ENCODE measurements around the gene CGNL1.

CGNL1 gene, protein sequence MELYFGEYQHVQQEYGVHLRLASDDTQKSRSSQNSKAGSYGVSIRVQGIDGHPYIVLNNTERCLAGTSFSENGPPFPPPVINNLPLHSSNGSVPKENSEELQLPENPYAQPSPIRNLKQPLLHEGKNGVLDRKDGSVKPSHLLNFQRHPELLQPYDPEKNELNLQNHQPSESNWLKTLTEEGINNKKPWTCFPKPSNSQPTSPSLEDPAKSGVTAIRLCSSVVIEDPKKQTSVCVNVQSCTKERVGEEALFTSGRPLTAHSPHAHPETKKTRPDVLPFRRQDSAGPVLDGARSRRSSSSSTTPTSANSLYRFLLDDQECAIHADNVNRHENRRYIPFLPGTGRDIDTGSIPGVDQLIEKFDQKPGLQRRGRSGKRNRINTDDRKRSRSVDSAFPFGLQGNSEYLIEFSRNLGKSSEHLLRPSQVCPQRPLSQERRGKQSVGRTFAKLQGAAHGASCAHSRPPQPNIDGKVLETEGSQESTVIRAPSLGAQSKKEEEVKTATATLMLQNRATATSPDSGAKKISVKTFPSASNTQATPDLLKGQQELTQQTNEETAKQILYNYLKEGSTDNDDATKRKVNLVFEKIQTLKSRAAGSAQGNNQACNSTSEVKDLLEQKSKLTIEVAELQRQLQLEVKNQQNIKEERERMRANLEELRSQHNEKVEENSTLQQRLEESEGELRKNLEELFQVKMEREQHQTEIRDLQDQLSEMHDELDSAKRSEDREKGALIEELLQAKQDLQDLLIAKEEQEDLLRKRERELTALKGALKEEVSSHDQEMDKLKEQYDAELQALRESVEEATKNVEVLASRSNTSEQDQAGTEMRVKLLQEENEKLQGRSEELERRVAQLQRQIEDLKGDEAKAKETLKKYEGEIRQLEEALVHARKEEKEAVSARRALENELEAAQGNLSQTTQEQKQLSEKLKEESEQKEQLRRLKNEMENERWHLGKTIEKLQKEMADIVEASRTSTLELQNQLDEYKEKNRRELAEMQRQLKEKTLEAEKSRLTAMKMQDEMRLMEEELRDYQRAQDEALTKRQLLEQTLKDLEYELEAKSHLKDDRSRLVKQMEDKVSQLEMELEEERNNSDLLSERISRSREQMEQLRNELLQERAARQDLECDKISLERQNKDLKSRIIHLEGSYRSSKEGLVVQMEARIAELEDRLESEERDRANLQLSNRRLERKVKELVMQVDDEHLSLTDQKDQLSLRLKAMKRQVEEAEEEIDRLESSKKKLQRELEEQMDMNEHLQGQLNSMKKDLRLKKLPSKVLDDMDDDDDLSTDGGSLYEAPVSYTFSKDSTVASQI

DNA sequence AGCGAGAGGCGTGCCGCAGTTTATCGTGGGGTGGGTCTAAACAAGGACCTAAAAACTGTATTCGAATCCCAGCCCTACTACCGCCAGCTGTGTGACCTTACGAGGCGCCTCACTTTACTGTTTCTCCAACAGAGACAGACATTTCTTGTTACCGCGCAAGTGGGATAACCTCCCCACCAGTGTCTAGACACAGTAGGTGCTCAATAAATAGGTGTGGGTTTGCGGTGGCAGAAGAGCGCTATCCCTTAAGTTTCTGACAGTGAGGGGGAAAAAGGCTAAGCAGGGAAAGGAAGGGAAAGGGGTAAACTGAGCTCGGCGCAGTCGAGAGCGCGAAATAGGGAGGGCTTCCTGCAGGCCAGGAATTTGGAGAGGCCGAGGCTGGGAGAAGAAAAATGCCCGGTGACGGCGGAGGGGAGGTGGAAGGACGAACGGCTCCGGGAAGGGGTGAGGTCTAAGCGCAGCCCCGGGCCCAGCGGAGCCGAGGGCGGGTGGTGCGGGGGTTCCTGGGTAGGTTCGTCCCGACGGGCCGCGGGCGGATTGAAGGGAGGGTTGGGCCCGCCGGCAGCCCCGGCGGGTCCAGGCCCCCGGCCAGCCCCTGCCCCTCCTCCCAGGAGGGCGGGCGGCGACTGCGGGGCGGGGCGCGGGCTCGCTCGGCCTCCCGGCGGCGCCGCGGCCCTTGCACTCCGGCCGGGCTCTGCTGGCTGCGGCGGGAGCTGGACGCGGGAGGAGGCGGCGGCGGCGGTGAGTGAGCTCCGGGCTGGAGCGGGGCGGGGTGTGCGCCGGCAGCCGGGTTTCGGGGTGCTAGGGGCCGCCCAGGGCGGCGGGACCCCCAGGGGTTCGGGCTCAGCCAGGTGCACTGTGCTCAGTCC is at the start of gene CGNL1:
TSS of gene CGNL1 (plus strand) at position 679 of the 869 bp plus-strand sequence. CDS start 61,495 bp downstream, outside the sequence.
- DNase-seq (ENCODE audit: low read depth) = no peak

DNA sequence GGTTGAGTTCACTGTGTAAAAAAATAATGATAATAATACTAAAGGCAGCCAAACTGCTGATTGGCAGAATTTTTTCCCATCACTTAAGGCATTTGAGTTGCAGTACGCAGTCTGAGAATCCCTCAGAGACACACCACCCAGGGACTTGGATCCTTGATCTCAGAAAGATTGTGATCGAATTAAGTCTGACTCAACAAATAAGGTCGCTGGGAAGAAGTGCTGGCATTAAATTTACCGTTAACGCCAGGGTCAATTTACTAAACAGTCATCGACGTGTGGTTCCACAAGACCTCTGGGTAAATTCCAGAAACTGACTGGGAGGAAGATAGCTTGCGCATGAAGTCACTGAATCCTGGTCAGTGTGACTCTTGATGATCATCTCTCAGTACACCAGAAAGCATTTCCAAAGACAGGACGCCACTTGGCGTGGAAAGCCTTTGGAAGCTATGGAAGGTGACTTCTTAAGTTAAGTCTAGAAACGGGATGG is 48.3 kb upstream of the CGNL1 start:
- no peak for DNase-seq (ENCODE audit: low read depth)

DNA sequence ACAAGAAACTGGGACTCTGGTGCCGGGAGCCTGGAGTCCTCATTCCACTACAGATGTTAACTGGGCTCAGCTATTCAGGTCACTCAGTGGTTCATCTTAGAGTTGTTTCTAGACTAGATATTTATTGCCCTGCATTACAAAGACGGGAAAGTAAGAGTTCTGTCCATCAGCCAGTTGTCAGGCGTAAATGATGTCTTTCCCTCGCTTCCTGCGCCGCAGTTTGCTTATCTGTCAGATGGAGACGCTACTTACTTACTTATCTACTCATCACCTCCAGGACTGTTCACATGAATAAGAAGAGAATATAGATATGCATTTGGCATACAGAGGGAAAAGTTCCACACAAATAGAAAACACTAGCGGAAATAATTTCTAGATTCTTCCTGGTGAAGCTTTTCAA is 47.8 kb upstream of the CGNL1 start:
- no peak for DNase-seq (ENCODE audit: low read depth)

DNA sequence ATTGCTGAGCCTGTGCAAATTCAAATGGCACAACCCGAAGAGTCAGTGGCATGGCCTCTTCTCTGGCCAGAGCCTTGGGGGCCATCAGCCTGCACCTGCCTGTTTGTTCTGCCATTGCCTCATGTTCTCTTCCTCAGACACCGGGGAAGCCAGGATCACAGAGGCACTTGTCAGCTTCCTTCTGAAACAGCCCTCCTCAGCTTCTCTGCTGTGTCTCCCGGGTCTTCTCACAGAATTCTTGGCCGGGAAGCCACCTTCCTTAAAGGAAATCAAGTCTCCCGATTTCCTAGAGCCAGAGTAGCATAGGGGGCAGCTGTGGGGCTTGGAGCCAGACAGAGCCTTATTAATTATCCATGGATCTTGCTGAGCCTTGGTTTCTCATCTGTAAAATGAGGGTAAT is 47.4 kb upstream of the CGNL1 start:
- DNase-seq (ENCODE audit: low read depth) = no peak

DNA sequence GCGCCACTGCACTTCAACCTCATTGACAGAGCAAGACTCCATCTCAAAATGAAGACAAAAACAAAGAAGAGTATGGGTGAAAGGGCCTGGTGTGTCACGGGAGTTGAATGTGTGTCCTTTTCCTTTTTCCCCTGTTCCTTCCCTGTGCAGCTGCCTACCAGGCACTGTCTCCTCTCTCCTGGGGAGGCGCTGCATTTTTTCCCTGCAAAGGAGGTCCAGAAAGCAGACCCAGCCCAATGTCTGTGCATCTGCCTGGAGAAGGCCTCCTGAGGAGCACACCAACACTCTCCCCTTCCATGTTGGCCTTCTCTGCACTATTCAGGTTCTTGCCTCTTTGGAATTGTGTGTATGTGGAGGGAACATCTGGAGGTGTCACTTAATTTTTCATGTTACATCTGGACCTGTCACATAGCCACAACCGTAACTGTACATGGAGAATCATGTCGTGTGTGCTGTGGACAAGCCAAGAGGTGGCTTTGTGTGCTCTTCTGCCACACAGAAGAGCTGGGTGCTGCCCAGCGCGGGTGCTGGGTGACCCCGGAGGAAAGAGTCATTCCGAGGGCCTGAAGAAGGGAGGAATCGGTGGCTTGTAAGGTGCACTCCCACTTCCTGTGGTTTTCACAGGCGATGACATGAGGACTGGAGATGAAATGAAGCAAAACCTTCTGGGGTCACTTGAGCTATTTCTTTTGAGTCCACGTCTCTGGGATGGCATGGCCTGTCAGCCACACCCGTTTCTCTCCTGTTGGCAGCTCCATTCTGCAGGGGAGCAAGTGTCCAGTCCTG is 46.5 kb upstream of the CGNL1 start:
- DNase-seq (ENCODE audit: low read depth) = no peak

DNA sequence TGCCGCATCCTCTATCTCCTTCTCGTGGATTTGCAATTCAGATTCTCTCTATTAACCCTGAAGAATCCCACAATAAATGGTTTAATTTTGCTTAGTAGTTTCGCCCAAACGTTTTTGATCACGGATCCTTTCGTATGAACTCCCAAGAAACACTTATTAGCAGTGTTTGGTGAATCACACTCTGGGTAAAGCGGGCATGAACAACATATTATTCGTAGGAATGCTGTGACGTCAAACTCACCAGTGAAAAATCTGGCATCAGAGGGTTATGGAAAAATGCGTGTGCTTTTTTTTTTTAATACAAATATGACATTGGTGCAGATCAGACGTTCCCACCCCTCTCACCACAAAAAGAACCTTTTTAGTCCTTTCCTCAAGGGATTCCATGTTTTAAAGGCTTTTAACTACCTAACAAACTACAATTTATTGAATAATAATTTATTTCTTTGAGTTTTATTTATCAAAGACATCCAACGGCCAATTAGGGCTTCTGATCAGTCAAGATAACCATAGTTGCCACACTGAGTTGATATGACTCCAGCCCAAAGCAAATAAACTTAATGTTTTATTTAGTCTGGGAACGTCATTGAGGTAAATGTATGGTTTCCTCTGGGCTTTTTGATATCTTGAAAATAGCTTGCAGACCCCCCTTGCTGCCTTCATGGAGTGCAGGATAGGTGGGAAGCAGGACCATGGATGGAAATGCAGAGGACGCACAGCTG is 45.5 kb upstream of the CGNL1 start:
- DNase-seq (ENCODE audit: low read depth) = no peak

DNA sequence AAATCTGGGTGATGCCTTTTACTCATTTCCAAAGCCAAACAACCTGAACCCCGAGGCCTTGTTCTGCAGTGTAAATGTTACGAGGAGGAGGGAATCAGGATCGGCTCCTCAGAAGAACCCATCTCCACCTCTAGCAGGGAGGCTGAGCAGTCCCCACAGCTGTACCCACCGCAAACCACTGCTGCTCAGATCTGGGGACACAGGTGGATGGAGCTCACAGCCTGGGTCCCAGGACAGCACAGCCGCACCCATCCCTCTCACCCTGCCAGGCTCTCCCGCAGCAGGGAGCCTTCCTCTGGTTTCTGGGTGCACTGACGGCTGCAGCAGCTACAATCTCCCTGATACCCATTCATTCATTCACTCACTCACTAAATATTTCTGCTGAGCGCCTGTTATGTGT is 44.0 kb upstream of the CGNL1 start:
- DNase-seq (ENCODE audit: low read depth) = no peak

DNA sequence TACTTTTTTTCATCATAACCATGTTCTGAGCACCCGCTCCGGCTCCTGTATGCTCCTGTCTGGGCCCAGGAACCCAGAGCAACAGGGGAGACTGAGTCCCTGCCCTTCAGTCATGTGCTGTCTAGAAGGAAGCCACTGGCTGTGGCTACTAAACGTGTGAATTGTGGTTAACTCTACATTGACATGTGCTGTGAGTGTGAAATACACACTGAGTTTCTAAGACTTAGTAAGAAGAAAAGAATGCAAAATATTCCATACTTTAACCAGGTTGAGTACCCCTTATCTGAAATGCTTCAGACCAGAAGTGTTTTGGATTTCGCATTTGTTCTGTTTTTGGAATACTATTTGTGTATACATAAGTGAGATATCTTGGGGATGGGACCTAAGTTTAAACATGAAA is 42.8 kb upstream of the CGNL1 start:
- no peak for DNase-seq (ENCODE audit: low read depth)

DNA sequence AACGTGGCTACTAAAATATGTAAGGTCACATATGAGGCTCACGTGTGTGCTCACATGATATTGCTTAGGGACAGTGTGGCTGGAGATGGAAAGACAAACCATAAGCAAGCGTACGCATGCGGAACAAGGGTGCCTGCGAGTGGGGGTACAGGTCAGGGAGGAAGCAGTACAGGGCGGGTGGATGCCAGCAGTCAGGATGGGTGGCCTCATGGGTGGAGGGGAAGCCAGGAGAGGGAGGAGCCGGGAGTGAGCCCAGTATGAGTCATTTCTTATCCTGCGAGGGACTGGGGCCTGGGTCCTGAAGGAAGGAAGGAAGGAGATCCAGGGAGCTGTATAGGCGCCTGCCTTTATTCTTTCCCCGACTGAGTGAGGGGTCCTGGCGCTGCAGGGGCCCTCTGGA is 42.0 kb upstream of the CGNL1 start:
- no peak for DNase-seq (ENCODE audit: low read depth)

DNA sequence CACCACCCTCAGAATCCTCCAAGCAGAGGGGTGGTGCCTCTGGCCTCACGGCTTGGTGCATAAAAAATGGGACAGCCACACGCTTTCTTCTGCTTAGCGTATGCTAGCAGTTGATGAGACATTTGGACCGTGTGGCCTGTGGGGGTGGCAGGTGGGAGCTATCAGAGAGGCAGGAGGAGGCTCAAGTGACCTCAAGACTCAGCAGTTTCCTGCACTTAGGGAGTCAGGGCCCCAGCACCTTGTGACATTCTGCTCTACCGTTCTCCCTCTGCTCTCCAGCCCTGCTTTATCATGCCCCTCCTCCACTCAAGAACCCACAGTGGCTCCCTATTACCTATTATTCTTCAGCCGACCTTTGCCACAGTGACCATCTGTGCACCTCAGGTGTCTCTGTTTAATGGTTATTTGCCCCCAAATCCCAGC is 41.0 kb upstream of the CGNL1 start:
- no peak for DNase-seq (ENCODE audit: low read depth)

DNA sequence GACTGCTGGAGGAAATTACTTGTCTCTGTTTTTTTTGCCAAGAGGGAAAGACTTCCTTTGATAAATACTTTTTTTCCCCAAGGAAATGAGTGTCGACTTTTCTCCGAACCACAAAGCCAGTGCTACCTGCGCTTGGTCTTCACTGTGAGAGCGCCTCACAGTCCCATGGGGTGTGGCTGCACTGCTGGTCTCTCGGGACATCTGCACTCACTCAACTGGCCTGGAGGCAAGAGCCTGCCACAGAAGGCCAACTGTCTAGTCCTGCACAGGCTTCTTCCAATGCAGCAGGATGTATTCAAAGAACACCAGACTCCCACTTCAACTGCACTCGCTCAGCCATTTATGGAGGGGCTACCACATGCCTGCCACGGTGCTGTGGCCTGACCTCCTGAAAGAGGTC is 40.6 kb upstream of the CGNL1 start:
- DNase-seq (ENCODE audit: low read depth) = no peak

DNA sequence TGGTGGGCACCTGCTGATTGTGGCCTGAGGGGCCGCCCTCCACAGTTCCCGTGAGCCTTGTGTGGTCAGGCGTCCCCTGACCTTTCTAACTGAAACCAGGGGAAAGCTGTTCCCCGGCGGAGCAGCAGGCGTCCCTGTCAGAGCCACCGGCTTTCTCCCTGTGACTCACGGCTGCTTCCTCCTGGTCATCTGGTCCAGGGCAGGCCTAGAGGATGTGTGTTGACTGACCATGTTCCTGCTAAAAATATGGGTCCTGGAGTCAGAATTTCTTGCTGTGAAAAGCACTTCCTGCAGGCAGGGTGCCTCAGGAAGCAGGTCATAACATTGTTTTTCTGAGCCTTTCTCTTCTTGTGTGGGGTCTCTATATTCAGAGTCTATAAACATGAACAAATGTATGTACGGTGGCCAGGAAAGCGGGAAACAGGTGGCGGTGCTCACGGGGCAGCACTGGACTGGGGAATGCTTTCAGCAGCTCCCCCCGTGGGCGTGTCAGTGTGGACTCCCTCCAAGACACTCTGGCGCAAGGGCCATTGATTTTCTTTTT is 38.4 kb upstream of the CGNL1 start:
- no peak for DNase-seq (ENCODE audit: low read depth)

DNA sequence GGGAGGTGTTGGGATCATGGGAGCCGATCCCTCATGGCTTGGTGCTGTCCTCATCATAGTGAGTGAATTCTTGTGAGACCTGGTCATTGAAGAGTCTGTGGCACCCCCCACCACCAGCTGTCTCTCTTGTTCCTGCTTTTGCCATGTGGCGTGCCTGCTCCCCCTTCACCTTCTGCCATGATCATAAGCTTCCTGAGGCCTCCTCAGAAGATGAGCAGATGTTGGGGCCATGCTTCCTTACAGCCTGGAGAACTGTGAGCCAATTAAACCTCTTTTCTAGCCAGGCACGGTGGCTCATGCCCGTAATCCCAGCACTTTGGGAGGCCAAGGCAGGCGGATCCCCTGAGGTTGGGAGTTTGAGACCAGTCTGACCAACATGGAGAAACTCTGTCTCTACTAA is 37.0 kb upstream of the CGNL1 start:
- DNase-seq (ENCODE audit: low read depth) = no peak

DNA sequence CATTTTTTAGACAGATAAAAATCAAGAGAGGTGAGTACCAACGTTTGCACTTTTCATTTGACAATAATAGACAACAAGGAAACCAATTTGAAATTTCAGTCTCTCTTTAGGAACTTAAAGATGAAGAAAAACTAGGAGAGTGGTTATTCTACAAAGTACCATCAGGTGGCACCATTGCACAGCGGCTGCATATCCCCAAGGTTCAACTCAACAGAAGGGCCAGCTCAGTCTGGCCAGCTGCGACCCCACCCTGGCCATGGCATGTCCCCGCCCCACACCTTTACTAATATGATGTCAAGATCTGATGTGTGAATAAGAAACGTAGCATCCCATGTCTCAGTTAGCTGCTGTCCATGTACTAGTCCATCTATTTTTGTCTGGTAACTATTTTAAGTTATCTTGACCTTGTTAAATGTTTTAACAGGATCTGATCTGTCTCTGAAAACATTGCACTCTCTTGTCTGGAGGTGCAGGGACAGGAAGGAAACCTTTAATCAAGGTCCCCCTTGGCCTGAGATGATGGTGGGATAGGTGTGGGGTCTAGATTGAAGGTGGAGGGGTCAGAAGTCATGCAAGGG is 35.5 kb upstream of the CGNL1 start:
- no peak for DNase-seq (ENCODE audit: low read depth)

DNA sequence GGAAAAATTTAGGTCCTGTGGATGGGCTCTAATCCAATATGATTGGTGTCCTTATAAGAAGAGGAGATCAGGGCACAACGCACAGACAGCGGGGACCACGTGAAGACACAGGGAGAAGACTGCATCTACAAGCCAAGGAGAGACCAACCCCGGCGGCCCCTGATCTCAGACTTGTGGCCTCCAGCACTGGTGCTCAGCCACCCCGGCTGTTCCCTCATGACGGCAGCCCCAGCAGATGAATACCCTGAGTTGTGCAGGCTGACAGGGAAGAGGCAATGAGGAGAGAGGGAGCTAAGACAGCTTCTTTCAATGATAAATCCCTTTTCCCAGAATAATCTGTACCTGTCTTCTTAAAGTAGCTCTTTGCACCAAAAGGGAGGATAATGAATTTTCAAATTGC is 33.3 kb upstream of the CGNL1 start:
- no peak for DNase-seq (ENCODE audit: low read depth)

DNA sequence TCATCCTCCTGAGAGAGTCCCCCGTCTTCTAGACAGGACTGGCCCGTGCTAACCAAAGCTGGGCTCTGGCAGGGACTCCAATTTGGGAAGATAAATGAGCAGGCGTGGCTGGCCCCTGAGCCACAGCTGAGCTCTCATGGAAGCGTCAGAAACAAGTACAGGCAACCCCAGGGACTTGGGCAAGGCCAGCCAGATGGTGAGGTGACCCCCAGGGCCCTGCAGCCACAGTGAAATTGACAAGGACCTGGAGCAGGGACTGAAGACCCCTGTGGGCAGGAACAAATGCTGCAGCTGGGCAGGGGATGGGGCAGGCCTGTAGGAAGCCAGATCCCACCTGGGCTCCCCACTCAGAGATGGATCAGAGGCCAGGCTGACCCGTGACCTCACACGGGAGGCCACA is 32.8 kb upstream of the CGNL1 start:
- no peak for DNase-seq (ENCODE audit: low read depth)

DNA sequence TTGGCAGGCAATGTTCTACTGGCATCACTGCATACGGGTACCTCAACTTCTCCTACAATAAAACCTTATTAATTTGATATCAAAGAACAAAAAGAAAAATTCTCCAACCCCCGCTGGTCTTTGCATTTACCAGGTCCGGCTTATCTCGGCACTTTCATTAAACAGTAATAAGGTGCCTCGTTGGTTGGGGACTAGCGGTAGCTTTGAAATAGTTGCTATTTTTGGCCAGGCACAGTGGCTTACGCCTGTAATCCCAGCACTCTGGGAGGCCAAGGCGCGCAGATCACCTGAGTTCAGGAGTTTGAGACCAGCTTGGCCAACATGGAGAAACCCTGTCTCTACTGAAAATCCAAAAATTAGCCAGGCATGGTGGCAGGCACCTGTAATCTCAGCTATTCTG is 32.0 kb upstream of the CGNL1 start:
- DNase-seq (ENCODE audit: low read depth) = no peak

DNA sequence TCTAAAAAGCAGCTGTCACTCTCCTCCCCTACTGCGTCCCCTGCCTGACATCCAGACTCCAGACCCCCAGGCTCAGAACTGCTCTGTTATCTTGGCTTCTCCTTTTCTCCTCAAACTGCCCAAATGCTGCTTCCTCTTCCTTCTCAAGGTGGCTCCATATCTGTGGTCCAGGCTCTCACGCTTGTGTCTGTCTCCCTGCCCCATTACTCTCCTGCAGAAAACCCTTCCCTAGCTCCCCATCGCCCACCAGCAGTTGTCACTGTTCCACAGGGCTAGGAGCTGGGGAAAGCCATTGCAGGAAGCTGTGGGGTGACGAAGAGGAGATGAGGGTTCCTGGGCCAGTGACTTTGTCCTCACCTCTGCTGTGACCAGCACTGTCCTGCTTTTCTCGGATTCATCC is 30.7 kb upstream of the CGNL1 start:
- no peak for DNase-seq (ENCODE audit: low read depth)

DNA sequence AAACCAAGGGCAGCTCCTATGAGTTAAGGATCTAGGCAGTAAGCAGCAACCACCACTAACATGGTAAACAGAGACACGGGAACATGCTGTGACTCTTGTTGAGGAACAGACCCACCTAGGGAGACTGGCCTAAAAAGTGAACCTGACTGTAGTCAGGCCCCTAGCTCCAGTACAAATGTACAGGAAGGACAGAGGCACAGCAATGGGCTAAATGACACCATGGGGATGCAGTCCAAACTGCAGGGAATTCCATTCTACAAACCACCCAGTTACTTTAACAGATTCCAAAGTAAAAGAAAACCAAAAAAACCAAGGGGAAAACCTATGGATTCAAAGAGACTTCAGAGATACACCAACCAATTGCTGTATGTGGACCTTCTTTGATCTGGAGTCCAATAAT is 28.2 kb upstream of the CGNL1 start:
- no peak for DNase-seq (ENCODE audit: low read depth)

Data from stimulated activated CD8-positive, alpha-beta memory T cell treated with anti-CD3 and anti-CD28 coated beads, Interleukin-15, amount 100 ng/mL, for 24 hours (primary cell).